ENCODE measurements around the gene RANBP9. TPM values are rescaled to one million over a fixed set of nuclear protein-coding genes. Genes with fewer than 3 reads are reported as not detected.

RANBP9 gene
- total and polyA plus RNA-seq, 9 of the 15 experiments (the other 6 are each of a cell fraction or from before 2014, with no cell fraction given), result 27.5 to 130 (median 61.5) TPM

- no peak; the same call in 1 of the 2 replicates for TF ChIP-seq NKRF (IDR thresholded peaks at IDR 0.05; ENCODE audit: borderline replicate concordance)
- no peak for TF ChIP-seq POLR2H (tag; IDR thresholded peaks at IDR 0.05; ENCODE audit: low read depth)
- no peak for TF ChIP-seq ZNF764 (CRISPR knock-in tag; IDR thresholded peaks at IDR 0.05; ENCODE audit: low read depth)
- TF ChIP-seq HOMEZ (CRISPR knock-in tag; IDR thresholded peaks at IDR 0.05), result no peak
- TF ChIP-seq POLR3A (IDR thresholded peaks at IDR 0.05; ENCODE audit: borderline replicate concordance, extremely low read depth, insufficient read depth, insufficient read length), result no peak
- peak; percentile 81 for TF ChIP-seq BCOR (IDR thresholded peaks at IDR 0.05)
- no peak for TF ChIP-seq ATF1 (CRISPR knock-in tag; IDR thresholded peaks at IDR 0.05)
- TF ChIP-seq ATF1 (tag; IDR thresholded peaks at IDR 0.05), result 0 out of 2 replicates have a peak, but pooled peaks have one; percentile 8
- TF ChIP-seq PRDM10 (IDR thresholded peaks at IDR 0.05; ENCODE audit: partially characterized antibody), result no peak
- TF ChIP-seq GMEB1 (CRISPR knock-in tag; IDR thresholded peaks at IDR 0.05), result no peak
- no peak for TF ChIP-seq RBM15 (IDR thresholded peaks at IDR 0.05; ENCODE audit: insufficient read depth, low read length)
- no peak for TF ChIP-seq ZSCAN32 (CRISPR knock-in tag; IDR thresholded peaks at IDR 0.05)
- no peak for TF ChIP-seq ZC3H4 (CRISPR knock-in tag; IDR thresholded peaks at IDR 0.05; ENCODE audit: borderline replicate concordance)
- TF ChIP-seq NFYB (IDR thresholded peaks at IDR 0.05; ENCODE audit: extremely low read depth, insufficient read length), result no peak
- 0 out of 2 replicates have a peak, but pooled peaks have one; percentile 47 for TF ChIP-seq NCOA1 (IDR thresholded peaks at IDR 0.05; ENCODE audit: low read depth)
- no peak for TF ChIP-seq RNF2 (IDR thresholded peaks at IDR 0.05)
- no peak for TF ChIP-seq BMI1 (IDR thresholded peaks at IDR 0.05; ENCODE audit: low read length)
- no peak for TF ChIP-seq KLF1 (tag; IDR thresholded peaks at IDR 0.05)
- TF ChIP-seq SRSF3 (IDR thresholded peaks at IDR 0.05; ENCODE audit: insufficient read depth, low read length), result no peak
- TF ChIP-seq HLTF (IDR thresholded peaks at IDR 0.05), result 0 out of 2 replicates have a peak, but pooled peaks have one; percentile 13
Measured at GRCh38 chr6:13688692-13689196, 22.9 kb downstream of the RANBP9 start (continued).

All from K562 (cell line).